K562 (cell line): ENCODE results near the gene PCP2.

Source experiments
- E2F5 ChIP-seq: sonication (generic); formaldehyde crosslinking; IDR thresholded peaks from 2 replicates; pipeline ENCODE4 v1.8.0; 2022; ENCODE audit warnings: mild to moderate bottlenecking, missing genetic modification reagents
- ELK3 ChIP-seq: fragments of 450-650 bp; formaldehyde crosslinking; IDR thresholded peaks from 2 replicates; pipeline ENCODE4 v1.4.0; 2020; ENCODE audit warnings: mild to moderate bottlenecking
- KDM1A ChIP-seq, 2 experiments: fragments of 450-650 bp; IDR thresholded peaks; 2 replicates each; pipeline ENCODE4 v1.6.1; 2016; ENCODE audit warnings: mild to moderate bottlenecking in 2 of 2
- TAL1 ChIP-seq: fragments of 450-650 bp; IDR thresholded peaks from 2 replicates; pipeline ENCODE4 v1.6.1; 2016; ENCODE audit warnings: mild to moderate bottlenecking
- ZBTB33 ChIP-seq: sonication (generic); formaldehyde crosslinking; IDR thresholded peaks from 2 replicates; pipeline ENCODE4 v1.8.1; 2023; ENCODE audit warnings: mild to moderate bottlenecking, missing genetic modification reagents

- TF ChIP-seq E2F5, result no peak
- no peak for TF ChIP-seq ELK3 (CRISPR knock-in tag)
- TF ChIP-seq KDM1A (IDR thresholded peaks at IDR 0.05), result no peak
- no peak for TF ChIP-seq ZBTB33
- TF ChIP-seq TAL1, result no peak
Observed at GRCh38 chr19:7645163-7645562, 11.6 kb upstream of the PCP2 start.
